Activated CD8-positive, alpha-beta T cell treated with anti-CD3 and anti-CD28 coated beads for 36 hours (primary cell): ENCODE data around the gene IZUMO1. TPM values are rescaled to one million over a fixed set of nuclear protein-coding genes. Genes with fewer than 3 reads are reported as not detected.
"Not testable (repeated sequence)": the region's sequence is repeated elsewhere in the genome, so short reads cannot be mapped to it uniquely, and the experiment has no call there.

ENCODE experiments used
- ATAC-seq: fragments of 200-7000 bp; cut with Tn5 transposase; one replicate; pipeline ENCODE4 v1.10.0; 2021; ENCODE audit warnings: mild to moderate bottlenecking, moderate library complexity
- CTCF ChIA-PET: fragments of 350-600 bp; sonication (Branson Sonifier 250); formaldehyde crosslinking; loops from one replicate; lab custom pipeline; 2021; ENCODE audit warnings: antibody characterized with exemption; lab: Charles Lee
- POLR2A ChIA-PET: fragments of 350-600 bp; sonication (Branson Sonifier 250); formaldehyde crosslinking; loops from one replicate; lab custom pipeline; 2021; ENCODE audit warnings: antibody characterized with exemption; lab: Charles Lee
- DNase-seq: peaks from one replicate; pipeline ENCODE4 v3.0.0-alpha.2; 2020
- H3K27ac Mint-ChIP-seq: one replicate; pipeline ENCODE4 v1.8.0; 2021; ENCODE audit warnings: mild to moderate bottlenecking, mixed read lengths
- H3K27me3 Mint-ChIP-seq: one replicate; pipeline ENCODE4 v1.8.0; 2021; ENCODE audit warnings: mixed read lengths
- H3K36me3 Mint-ChIP-seq: one replicate; pipeline ENCODE4 v1.8.0; 2021; ENCODE audit warnings: low read depth, mixed read lengths
- H3K4me1 Mint-ChIP-seq: one replicate; pipeline ENCODE4 v1.8.0; 2021; ENCODE audit warnings: low read depth, mixed read lengths
- H3K4me3 Mint-ChIP-seq: one replicate; pipeline ENCODE4 v1.8.0; 2021; ENCODE audit warnings: mild to moderate bottlenecking, moderate library complexity, mixed read lengths
- H3K9me3 Mint-ChIP-seq: one replicate; pipeline ENCODE4 v1.8.0; 2021; ENCODE audit warnings: mixed read lengths
- intact Hi-C: fragments of 100-400 bp; cut with micrococcal nuclease; formaldehyde crosslinking; loops from one replicate; pipeline ENCODE4 v1.10.0; 2022
- total RNA-seq, 2 experiments: library from RNA; stranded (reverse); gene quantifications; one replicate each; pipeline ENCODE4 v1.2.3, GENCODE V29; 2021
- TF ChIP-seq, protein P1 (sequence below): fragments of 200-600 bp; IDR thresholded peaks from one replicate; pipeline ENCODE4 v1.8.0; 2022; ENCODE audit warnings: antibody characterized with exemption, mild to moderate bottlenecking

Gene IZUMO1
- total RNA-seq, 2 experiments from 2014 or later = not detected

- ATAC-seq = no peak
- Mint-ChIP-seq H3K27me3 (no peaks in the 10 kb centered on the region), H3K9me3 (no peaks in the 10 kb centered on the region), H3K36me3 (no peaks in the 10 kb centered on the region), H3K4me1 (peaks cover 8% of the 10 kb centered on the region), H3K27ac (no peak overlapping the region), H3K4me3 (no peak overlapping the region)
- intact Hi-C loops = no loop called here
- POLR2A ChIA-PET = interaction anchor here (0.7 kb wide), 2 partner anchors 44 to 49 kb away, joined by 3 read pairs; no protein-coding TSS in a partner anchor
- no peak for DNase-seq
- CTCF ChIA-PET = interaction anchor here (0.9 to 9.9 kb wide), 4 partner anchors 18 to 177 kb away, joined by 4 to 227 read pairs (median 14); partner anchors contain the start of genes BCAT2 and HSD17B14
- TF ChIP-seq, protein P1, sequence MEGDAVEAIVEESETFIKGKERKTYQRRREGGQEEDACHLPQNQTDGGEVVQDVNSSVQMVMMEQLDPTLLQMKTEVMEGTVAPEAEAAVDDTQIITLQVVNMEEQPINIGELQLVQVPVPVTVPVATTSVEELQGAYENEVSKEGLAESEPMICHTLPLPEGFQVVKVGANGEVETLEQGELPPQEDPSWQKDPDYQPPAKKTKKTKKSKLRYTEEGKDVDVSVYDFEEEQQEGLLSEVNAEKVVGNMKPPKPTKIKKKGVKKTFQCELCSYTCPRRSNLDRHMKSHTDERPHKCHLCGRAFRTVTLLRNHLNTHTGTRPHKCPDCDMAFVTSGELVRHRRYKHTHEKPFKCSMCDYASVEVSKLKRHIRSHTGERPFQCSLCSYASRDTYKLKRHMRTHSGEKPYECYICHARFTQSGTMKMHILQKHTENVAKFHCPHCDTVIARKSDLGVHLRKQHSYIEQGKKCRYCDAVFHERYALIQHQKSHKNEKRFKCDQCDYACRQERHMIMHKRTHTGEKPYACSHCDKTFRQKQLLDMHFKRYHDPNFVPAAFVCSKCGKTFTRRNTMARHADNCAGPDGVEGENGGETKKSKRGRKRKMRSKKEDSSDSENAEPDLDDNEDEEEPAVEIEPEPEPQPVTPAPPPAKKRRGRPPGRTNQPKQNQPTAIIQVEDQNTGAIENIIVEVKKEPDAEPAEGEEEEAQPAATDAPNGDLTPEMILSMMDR = no peak
These were observed 46.6 kb upstream of the IZUMO1 start for GRCh38 chr19:48793271-48793670.

DNA sequence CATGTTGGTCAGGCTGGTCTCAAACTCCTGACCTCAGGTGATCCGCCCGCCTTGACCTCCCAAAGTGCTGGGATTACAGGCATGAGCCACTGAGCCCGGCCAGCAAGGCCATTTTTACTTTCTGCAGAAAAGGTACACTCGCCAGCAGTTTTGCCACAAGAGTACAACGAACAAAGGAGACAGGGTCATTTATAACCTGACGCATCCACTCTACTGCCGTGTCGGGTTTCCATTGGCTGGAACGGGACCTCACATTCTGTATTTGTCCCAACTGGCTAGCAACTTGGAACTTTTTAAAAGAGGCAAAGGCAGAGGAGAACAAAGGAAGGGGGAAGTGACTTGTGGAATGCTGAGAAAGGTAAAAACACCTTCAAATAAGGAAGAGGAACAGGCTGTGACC lies 40.6 kb upstream of the IZUMO1 start:
- ATAC-seq, H3K27ac Mint-ChIP-seq, H3K4me3 Mint-ChIP-seq, H3K4me1 Mint-ChIP-seq, H3K36me3 Mint-ChIP-seq, DNase-seq, H3K9me3 Mint-ChIP-seq, H3K27me3 Mint-ChIP-seq, intact Hi-C loops: not testable (repeated sequence)
- ChIA-PET CTCF (interaction anchor here (0.7 to 9.9 kb wide), 34 partner anchors 9 to 342 kb away, joined by 3 to 227 read pairs (median 4); partner anchors contain the start of genes BCAT2, CA11, FUT2 and GYS1), POLR2A (interaction anchor here (0.8 to 1.3 kb wide), 3 partner anchors 51 to 179 kb away, joined by 4 to 5 read pairs (median 5); no protein-coding TSS in a partner anchor)

DNA sequence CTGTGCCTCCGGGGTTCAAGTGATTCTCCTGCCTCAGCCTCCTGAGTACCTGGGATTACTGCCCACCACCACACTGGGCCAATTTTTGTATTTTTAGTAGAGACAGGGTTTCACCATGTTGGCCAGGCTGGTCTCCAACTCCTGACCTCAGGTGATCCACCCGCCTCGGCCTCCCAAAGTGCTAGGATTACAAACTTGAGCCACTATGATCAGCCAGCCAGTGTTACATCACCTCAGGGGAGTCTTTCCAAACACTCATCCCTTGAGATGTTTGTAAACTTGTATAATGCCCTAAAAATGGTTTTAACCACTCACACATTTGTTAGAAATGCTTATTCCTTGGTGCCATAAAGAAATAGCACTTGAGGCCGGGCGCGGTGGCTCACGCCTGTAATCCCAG lies 39.7 kb upstream of the IZUMO1 start:
- DNase-seq, H3K4me3 Mint-ChIP-seq, intact Hi-C loops, POLR2A ChIA-PET, ATAC-seq, H3K27ac Mint-ChIP-seq, H3K4me1 Mint-ChIP-seq, H3K36me3 Mint-ChIP-seq, H3K9me3 Mint-ChIP-seq, H3K27me3 Mint-ChIP-seq: not testable (repeated sequence)
- CTCF ChIA-PET = interaction anchor here (0.7 to 5.9 kb wide), 7 partner anchors 9 to 184 kb away, joined by 3 to 45 read pairs (median 12); partner anchors contain the start of genes BCAT2 and HSD17B14

GRCh38 chr19:48784527-48784926 lies 37.8 kb upstream of the IZUMO1 start:
- Mint-ChIP-seq H3K9me3 (no peaks in the 10 kb centered on the region), H3K27me3 (peaks cover 3% of the 10 kb centered on the region), H3K4me3 (no peak overlapping the region), H3K36me3 (no peaks in the 10 kb centered on the region), H3K27ac (no peak overlapping the region), H3K4me1 (peaks cover 3% of the 10 kb centered on the region)
- POLR2A ChIA-PET = interaction anchor here (1.6 kb wide), 1 partner anchor 55 kb away, joined by 5 read pairs; no protein-coding TSS in a partner anchor
- no peak for ATAC-seq
- intact Hi-C loops = no loop called here
- CTCF ChIA-PET = interaction anchor here (2.0 to 4.9 kb wide), 3 partner anchors 11 to 58 kb away, joined by 6 to 32 read pairs (median 12); partner anchors contain the start of gene HSD17B14
- no peak for DNase-seq
- TF ChIP-seq, protein P1 = no peak

DNA sequence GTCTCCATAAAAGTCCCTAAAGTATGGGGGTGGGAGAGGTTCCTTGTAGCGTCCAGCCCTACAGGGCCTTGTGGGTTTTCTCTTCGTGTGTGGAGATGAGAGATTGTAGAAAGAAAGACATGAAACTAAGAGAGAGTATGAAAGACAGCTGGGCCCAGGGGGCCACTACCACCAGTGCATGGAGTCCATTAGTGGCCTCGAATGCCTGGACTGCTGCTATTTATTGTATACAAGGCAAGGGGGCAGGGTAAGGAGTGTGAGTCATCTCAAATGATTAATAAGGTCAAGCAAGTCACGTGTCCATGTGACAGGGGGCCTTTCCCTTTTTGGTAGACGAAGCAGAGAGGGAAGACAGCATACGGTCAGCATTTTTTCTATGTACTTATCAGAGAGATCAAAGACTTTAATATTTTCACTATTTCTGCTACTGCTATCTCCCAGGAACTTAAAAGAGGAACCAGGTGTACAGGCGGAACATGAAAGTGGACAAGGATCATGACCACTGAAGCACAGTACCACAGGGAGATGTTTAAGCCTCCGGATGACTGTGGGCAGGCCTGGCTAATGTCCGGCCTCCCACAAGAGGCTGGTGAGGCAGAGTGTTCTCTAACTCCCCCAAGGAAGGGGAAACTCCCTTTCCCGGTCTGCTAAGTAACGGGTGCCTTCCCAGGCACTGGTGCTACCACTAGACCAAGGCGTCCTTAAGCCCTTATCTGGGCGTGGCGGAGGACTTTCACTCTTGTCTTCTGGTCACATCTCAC lies 34.1 kb upstream of the IZUMO1 start:
- ChIA-PET POLR2A (no interaction called here), CTCF (interaction anchor here (4.9 kb wide), 1 partner anchor 62 kb away, joined by 32 read pairs; no protein-coding TSS in a partner anchor)
- Mint-ChIP-seq H3K4me3 (no peak overlapping the region), H3K36me3 (no peaks in the 10 kb centered on the region), H3K9me3 (no peaks in the 10 kb centered on the region), H3K4me1 (peaks cover 3% of the 10 kb centered on the region), H3K27ac (no peak overlapping the region), H3K27me3 (peaks cover 3% of the 10 kb centered on the region)
- intact Hi-C loops = no loop called here
- TF ChIP-seq, protein P1 = no peak
- DNase-seq = no peak
- no peak for ATAC-seq
